ENCODE data around the gene NEO1.

Gene NEO1

DNA sequence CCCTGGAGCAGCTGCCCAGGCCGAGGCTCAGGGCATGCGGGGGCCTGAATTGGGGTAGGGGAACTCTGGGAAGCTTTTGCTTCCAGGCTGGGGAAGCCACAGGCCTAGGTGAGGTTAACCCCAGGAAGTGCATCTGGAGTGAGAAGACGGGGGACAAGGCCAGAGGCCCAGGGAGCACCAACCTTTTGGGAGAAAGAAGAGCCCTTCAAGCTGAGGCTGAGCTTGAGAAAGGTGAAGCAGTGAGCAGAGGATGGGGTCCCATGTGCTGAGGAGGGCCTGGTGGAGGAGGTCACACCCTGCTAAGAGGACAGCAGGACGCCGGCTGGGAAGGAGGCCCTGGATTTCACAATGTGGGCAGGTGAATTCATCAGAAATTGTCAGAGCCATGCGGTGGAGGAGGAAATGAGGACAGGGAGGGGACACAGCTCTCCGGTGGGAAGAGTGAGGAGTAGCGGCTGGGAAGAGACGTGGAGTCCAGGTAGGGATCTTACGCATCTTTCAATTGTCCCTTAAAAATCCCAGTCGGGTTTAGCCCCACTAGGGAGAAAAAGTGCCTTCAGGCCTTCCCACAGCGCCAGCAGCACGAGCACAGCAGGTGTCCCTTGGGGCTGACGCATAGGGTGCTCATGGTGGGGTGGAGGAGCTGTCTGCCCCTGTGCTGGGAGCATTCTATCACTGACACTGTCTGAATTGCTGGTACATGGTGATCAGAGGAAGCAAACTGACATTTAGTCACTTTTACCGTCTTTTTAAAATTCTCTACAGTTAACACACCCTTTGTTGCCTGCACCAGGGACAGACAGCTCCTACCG is 265.6 kb downstream of the NEO1 start:
- peaks cover 2% of the 10 kb centered on the region; the same call in 1 of the 2 replicates for H3K27me3 ChIP-seq (replicated peaks; ENCODE audit: control insufficient read depth, insufficient read depth, low read length)
- TF ChIP-seq, protein P1, sequence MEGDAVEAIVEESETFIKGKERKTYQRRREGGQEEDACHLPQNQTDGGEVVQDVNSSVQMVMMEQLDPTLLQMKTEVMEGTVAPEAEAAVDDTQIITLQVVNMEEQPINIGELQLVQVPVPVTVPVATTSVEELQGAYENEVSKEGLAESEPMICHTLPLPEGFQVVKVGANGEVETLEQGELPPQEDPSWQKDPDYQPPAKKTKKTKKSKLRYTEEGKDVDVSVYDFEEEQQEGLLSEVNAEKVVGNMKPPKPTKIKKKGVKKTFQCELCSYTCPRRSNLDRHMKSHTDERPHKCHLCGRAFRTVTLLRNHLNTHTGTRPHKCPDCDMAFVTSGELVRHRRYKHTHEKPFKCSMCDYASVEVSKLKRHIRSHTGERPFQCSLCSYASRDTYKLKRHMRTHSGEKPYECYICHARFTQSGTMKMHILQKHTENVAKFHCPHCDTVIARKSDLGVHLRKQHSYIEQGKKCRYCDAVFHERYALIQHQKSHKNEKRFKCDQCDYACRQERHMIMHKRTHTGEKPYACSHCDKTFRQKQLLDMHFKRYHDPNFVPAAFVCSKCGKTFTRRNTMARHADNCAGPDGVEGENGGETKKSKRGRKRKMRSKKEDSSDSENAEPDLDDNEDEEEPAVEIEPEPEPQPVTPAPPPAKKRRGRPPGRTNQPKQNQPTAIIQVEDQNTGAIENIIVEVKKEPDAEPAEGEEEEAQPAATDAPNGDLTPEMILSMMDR (IDR thresholded peaks at IDR 0.05; ENCODE audit: insufficient read depth, low read length, poor library complexity, severe bottlenecking) = no peak
- no peak for DNase-seq (ENCODE audit: extremely low read depth, insufficient read length)
- no peak overlapping the region for H3K4me3 ChIP-seq (replicated peaks; ENCODE audit: low read depth, low read length)
- no peaks in the 10 kb centered on the region for H3K36me3 ChIP-seq (ENCODE audit: control insufficient read depth, insufficient read depth, low read length)

DNA sequence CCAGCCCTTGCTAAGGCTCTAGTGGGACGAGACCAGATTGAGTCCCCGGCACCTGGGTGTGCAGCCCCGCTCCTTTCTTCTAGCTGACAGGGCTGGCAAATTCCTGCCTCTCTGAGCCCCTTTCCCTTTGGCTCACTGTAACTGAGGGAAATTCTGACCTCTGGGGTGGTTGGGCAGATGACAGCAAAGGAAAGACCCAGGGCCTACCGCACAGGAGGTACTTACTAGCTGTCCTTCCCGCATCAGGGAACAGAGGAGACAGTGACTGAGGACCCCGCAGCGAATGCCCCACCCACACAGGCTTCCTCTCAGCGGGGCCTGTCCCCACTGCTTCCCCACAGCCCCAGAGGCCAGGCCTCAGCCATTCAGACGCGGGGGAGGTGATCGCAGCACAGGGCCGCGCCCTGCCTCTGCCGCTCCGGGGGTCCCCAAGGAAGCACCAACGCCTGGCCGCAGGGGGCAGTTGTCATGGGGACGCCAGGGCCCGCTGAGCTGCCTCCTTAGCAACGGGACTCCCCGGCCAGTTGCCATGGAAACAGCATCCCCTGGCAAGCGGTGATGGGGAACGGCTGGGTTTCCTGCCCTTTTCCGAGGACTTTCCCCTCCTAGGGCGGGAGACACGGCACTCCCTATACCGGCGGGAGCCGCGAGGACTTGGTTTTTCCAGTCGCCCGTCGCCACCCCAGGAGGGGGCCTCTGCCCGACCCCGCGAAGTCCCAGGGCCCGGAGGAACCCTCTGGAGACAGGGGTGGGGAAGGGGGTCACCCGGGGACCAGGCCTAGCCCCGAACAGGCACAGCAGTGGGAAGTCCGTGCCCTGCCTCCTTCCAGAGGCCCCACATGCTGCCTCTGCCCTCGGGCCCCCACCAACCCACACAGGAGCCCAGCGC is 266.4 kb downstream of the NEO1 start:
- no peaks in the 10 kb centered on the region for H3K36me3 ChIP-seq (ENCODE audit: control insufficient read depth, insufficient read depth, low read length)
- peaks cover 2% of the 10 kb centered on the region; the same call in 1 of the 2 replicates for H3K27me3 ChIP-seq (replicated peaks; ENCODE audit: control insufficient read depth, insufficient read depth, low read length)
- H3K4me3 ChIP-seq (replicated peaks; ENCODE audit: low read depth, low read length) = no peak overlapping the region
- TF ChIP-seq, protein P1 (IDR thresholded peaks at IDR 0.05; ENCODE audit: insufficient read depth, low read length, poor library complexity, severe bottlenecking) = no peak
- peak; percentile 66 for DNase-seq (ENCODE audit: extremely low read depth, insufficient read length)

DNA sequence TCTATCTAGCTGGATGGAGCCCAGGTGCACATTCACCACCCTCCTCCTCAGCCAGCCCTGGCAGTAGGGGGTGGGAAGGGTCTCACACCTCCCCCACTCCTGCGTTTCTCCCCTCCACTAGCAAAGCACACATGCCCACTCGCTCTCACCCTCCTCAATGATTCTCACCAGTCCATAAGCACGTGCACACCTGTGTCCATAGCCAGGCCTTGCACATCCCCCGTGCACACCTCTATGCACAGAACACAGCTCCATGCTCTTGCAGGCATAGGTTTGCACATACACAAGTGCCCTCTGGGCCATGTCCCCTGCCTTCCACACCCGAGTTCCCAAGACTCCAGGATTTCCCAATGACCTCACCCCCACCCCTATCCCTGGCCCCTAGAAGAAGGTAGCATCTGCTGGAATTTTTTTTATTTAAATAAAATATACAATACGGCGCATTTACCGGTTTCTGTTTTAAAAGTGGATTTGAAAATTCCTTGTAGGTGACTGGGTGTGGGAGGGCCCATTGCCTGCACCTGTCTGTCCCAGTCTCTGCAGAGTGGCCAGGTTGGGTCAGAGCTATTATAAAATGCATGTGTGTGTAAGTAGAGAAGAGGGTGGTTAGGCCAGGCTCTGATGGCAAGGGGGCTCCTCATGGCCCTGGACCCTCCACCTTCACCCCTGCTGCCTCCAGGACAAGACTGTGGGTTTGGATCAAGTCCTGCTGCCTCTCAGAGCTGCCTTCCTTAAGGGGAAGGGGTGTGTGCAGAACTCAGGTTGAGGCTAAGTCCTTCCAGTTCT is 267.4 kb downstream of the NEO1 start:
- no peak for DNase-seq (ENCODE audit: extremely low read depth, insufficient read length)
- H3K27me3 ChIP-seq (replicated peaks; ENCODE audit: control insufficient read depth, insufficient read depth, low read length) = peaks cover 2% of the 10 kb centered on the region; the same call in 1 of the 2 replicates
- TF ChIP-seq, protein P1 (IDR thresholded peaks at IDR 0.05; ENCODE audit: insufficient read depth, low read length, poor library complexity, severe bottlenecking) = no peak
- no peak overlapping the region for H3K4me3 ChIP-seq (replicated peaks; ENCODE audit: low read depth, low read length)
- H3K36me3 ChIP-seq (ENCODE audit: control insufficient read depth, insufficient read depth, low read length) = no peaks in the 10 kb centered on the region

DNA sequence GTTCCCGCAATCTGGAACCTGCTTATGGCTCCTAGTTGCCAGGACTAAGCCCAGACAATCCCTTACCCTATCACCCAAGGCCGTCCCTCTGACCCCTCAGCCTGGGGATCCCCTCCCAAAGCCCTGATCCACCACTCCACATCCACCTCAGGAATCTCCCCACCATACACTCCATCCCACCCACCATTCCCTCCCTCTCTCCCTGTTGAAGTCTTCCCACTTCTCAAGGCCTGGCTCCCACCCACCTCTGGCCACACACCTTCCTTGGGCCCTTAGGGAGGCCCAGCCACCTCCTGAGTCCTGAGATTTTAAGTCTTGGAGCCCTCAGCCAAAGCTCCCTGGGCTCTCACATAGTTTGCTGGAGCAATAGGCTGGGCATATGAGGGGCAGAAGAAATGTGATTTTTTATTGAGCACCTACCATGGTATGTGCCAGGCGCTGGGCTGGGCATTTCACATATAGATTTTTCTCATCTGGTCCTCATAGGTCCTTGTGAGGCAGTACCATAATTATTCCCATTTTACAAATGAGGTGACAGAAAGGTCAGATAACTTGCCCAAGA is 268.4 kb downstream of the NEO1 start:
- H3K36me3 ChIP-seq (ENCODE audit: control insufficient read depth, insufficient read depth, low read length) = no peaks in the 10 kb centered on the region
- DNase-seq (ENCODE audit: extremely low read depth, insufficient read length) = no peak
- H3K27me3 ChIP-seq (replicated peaks; ENCODE audit: control insufficient read depth, insufficient read depth, low read length) = no peaks in the 10 kb centered on the region
- H3K4me3 ChIP-seq (replicated peaks; ENCODE audit: low read depth, low read length) = no peak overlapping the region
- TF ChIP-seq, protein P1 (IDR thresholded peaks at IDR 0.05; ENCODE audit: insufficient read depth, low read length, poor library complexity, severe bottlenecking) = no peak
